Common myeloid progenitor, CD34-positive (primary cell): ENCODE measurements around the gene EIF5AL1.
"Not testable (repeated sequence)": the region's sequence is repeated elsewhere in the genome, so short reads cannot be mapped to it uniquely, and the experiment has no call there.

ENCODE experiments used
- CTCF ChIA-PET: fragments of 350-600 bp; sonication (Branson Sonifier 250); formaldehyde crosslinking; loops from one replicate; lab custom pipeline; 2021; ENCODE audit warnings: antibody characterized with exemption; lab: Charles Lee
- POLR2A ChIA-PET: fragments of 350-600 bp; sonication (Branson Sonifier 250); formaldehyde crosslinking; loops from one replicate; lab custom pipeline; 2021; ENCODE audit warnings: antibody characterized with exemption; lab: Charles Lee
- DNase-seq, 3 donors: peaks; one replicate each; pipeline versions ENCODE4 v3.0.0 to v3.0.0-alpha.2; 2013
- H3K27ac ChIP-seq, 2 experiments: 1 replicate in 1 of 2; 2 replicates in 1 of 2; pipeline ENCODE4 v1.7.0; 2013; ENCODE audit warnings: inconsistent platforms in 2 of 2, low read length in 2 of 2, mild to moderate bottlenecking in 2 of 2, low read depth in 1 of 2, moderate library complexity in 1 of 2; ENCODE audit not compliant: severe bottlenecking in 2 of 2, insufficient read depth in 1 of 2, poor library complexity in 1 of 2
- H3K27me3 ChIP-seq, 5 experiments: replicated peaks in 2 of 5; 1 replicate in 3 of 5; 2 replicates in 2 of 5; pipeline versions ENCODE4 v1.6.1 to v1.7.0; 2013; ENCODE audit warnings: low read length in 4 of 5, mild to moderate bottlenecking in 2 of 5, moderate library complexity in 2 of 5, inconsistent platforms in 1 of 5; ENCODE audit not compliant: insufficient read depth in 5 of 5, control insufficient read depth in 4 of 5
- H3K36me3 ChIP-seq, 4 experiments: 1 replicate in 2 of 4; 2 replicates in 2 of 4; pipeline versions ENCODE4 v1.6.1 to v1.7.0; 2013; ENCODE audit warnings: low read length in 3 of 4, control low read depth in 1 of 4, mild to moderate bottlenecking in 1 of 4; ENCODE audit not compliant: control insufficient read depth in 4 of 4, insufficient read depth in 4 of 4
- H3K4me1 ChIP-seq, 4 experiments: 1 replicate in 3 of 4; 2 replicates in 1 of 4; pipeline versions ENCODE4 v1.6.1 to v1.7.1; 2013; ENCODE audit warnings: low read length in 3 of 4, mild to moderate bottlenecking in 3 of 4, control low read depth in 1 of 4, inconsistent platforms in 1 of 4, moderate library complexity in 1 of 4; ENCODE audit not compliant: control insufficient read depth in 4 of 4, insufficient read depth in 4 of 4; ENCODE audit errors: control extremely low read depth in 1 of 4
- H3K4me3 ChIP-seq, 7 experiments: 1 replicate in 4 of 7; 2 replicates in 3 of 7; pipeline versions ENCODE4 v1.5.1 to v1.7.0; 2013; ENCODE audit warnings: mild to moderate bottlenecking in 7 of 7, low read length in 6 of 7, moderate library complexity in 6 of 7, inconsistent platforms in 2 of 7, low read depth in 2 of 7, control low read depth in 1 of 7; ENCODE audit not compliant: insufficient read depth in 4 of 7, control insufficient read depth in 1 of 7; ENCODE audit errors: extremely low read depth in 1 of 7
- H3K9me3 ChIP-seq, 5 experiments: 1 replicate in 4 of 5; 2 replicates in 1 of 5; pipeline versions ENCODE4 v1.6.1 to v1.7.1; 2013; ENCODE audit warnings: low read length in 4 of 5, mild to moderate bottlenecking in 2 of 5, inconsistent platforms in 1 of 5, low read depth in 1 of 5, moderate library complexity in 1 of 5; ENCODE audit not compliant: control insufficient read depth in 4 of 5, insufficient read depth in 2 of 5; ENCODE audit errors: control extremely low read depth in 1 of 5
- WGBS: methylation state at CpG from one replicate; pipeline ENCODE4 v1.1.5; 2013; ENCODE audit not compliant: insufficient coverage; 5-methylcytosine and 5-hydroxymethylcytosine counted together

EIF5AL1 gene

GRCh38 chr10:79509306-79509933, 2.9 kb upstream of the EIF5AL1 start:
- H3K27me3 ChIP-seq, result peaks cover 0 to 11% (median 4%) of the 10 kb centered on the region in 5 experiments
- CTCF ChIA-PET, H3K27ac ChIP-seq, H3K9me3 ChIP-seq, H3K4me1 ChIP-seq, H3K4me3 ChIP-seq, H3K36me3 ChIP-seq, POLR2A ChIA-PET, DNase-seq: not testable (repeated sequence)
- WGBS, result no CpG with 5 or more reads among the region's 3 CpGs

- CTCF ChIA-PET, H3K4me3 ChIP-seq, H3K4me1 ChIP-seq, POLR2A ChIA-PET, H3K27ac ChIP-seq, H3K9me3 ChIP-seq, DNase-seq, H3K36me3 ChIP-seq: not testable (repeated sequence)
- H3K27me3 ChIP-seq, result peaks cover 0 to 11% (median 4%) of the 10 kb centered on the region in 5 experiments
- no CpG with 5 or more reads among the region's 5 CpGs for WGBS
Measured at GRCh38 chr10:79509934-79510508, 2.3 kb upstream of the EIF5AL1 start.

- CTCF ChIA-PET, H3K4me3 ChIP-seq, DNase-seq, H3K36me3 ChIP-seq, H3K27me3 ChIP-seq, H3K4me1 ChIP-seq, POLR2A ChIA-PET, H3K27ac ChIP-seq, H3K9me3 ChIP-seq: not testable (repeated sequence)
- 75% methylated on average over 1 of the region's 7 CpGs for WGBS
Measured at GRCh38 chr10:79516532-79517205, 4.3 kb downstream of the EIF5AL1 start.

GRCh38 chr10:79517567-79517966, 5.2 kb downstream of the EIF5AL1 start:
- H3K4me3 ChIP-seq, CTCF ChIA-PET, H3K36me3 ChIP-seq, DNase-seq, H3K9me3 ChIP-seq, H3K27me3 ChIP-seq, POLR2A ChIA-PET, H3K27ac ChIP-seq, H3K4me1 ChIP-seq: not testable (repeated sequence)
- no CpG with 5 or more reads among the region's 4 CpGs for WGBS

GRCh38 chr10:79521751-79522150, 9.4 kb downstream of the EIF5AL1 start:
- H3K4me1 ChIP-seq, POLR2A ChIA-PET, CTCF ChIA-PET, H3K4me3 ChIP-seq, DNase-seq, H3K27ac ChIP-seq, H3K27me3 ChIP-seq, H3K36me3 ChIP-seq, H3K9me3 ChIP-seq: not testable (repeated sequence)
- WGBS, result 60% methylated on average over 1 of the region's 6 CpGs

GRCh38 chr10:79522464-79522863, 10.1 kb downstream of the EIF5AL1 start:
- H3K4me1 ChIP-seq, H3K27ac ChIP-seq, POLR2A ChIA-PET, H3K9me3 ChIP-seq, DNase-seq, CTCF ChIA-PET, H3K27me3 ChIP-seq, H3K4me3 ChIP-seq, H3K36me3 ChIP-seq: not testable (repeated sequence)
- 100% methylated on average over 1 of the region's 4 CpGs for WGBS

- H3K27ac ChIP-seq, H3K4me3 ChIP-seq, DNase-seq, H3K9me3 ChIP-seq, H3K27me3 ChIP-seq, CTCF ChIA-PET, H3K36me3 ChIP-seq, POLR2A ChIA-PET, H3K4me1 ChIP-seq: not testable (repeated sequence)
- WGBS, result no CpG with 5 or more reads among the region's 13 CpGs
Measured at GRCh38 chr10:79523157-79523853, 11.0 kb downstream of the EIF5AL1 start.
